ENCODE results near the gene NR1H2. TPM values are rescaled to one million over a fixed set of nuclear protein-coding genes. Genes with fewer than 3 reads are reported as not detected.

NR1H2 gene
- total RNA-seq, 1 donor from 2014 or later: 44.2 TPM

DNA sequence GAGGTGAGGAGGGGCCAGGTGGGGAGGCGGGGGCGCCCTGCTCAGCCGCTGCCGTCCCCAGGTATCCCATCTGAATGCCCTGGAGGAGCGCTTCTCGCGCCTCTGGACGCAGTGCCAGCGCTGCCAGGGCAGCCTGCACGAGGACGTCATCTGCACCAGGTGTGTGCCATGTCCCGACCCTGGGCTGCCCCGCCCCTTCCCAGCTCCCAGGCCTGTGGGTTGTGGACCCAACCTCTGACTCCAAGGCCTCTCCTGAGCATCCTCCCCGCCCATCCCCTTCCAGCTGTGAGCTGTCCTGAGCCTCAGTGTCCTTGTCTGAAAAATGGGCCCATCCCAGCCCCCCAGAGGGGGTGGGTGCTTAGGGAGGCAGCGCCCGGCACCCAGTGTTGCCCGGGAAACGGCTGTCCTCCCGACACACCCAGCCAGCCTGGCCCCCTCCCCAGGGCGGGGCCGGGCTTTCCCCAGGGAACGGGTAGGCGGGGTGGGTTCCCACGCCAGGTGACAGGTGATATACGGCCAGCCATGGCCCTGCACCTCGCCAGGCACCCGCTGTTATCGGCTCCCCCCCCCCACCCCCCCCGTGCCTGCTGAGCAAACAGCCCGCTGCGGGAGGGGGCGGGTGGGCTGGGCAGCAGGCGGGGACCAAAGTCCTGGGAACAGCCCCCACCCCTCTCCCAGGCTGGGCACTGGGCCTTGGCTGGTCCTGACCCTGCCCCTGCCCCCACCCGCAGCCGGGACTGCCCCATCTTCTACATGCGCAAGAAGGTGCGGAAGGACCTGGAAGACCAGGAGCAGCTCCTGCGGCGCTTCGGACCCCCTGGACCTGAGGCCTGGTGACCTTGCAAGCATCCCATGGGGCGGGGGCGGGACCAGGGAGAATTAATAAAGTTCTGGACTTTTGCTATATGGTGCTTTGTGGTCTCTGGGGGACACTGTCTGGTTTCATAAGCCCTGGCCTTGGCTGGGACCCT, 41.1 kb downstream of the NR1H2 start:
- peaks cover 3% of the 10 kb centered on the region for H3K27me3 ChIP-seq (ENCODE audit: control insufficient read depth, insufficient read depth, low read length)
- no peaks in the 10 kb centered on the region for H3K36me3 ChIP-seq (ENCODE audit: control insufficient read depth, insufficient read depth, low read length)
- no peak for DNase-seq (ENCODE audit: low read depth)
- FAIRE-seq: no peak
- no peak for TF ChIP-seq CTCF (IDR thresholded peaks at IDR 0.05; ENCODE audit: insufficient read depth, low read length, severe bottlenecking)
- no peak overlapping the region for H3K4me3 ChIP-seq (ENCODE audit: low read depth, low read length)

- no peak for TF ChIP-seq CTCF (IDR thresholded peaks at IDR 0.05; ENCODE audit: insufficient read depth, low read length, severe bottlenecking)
- Histone ChIP-seq H3K36me3 (ENCODE audit: control insufficient read depth, insufficient read depth, low read length) (no peaks in the 10 kb centered on the region), H3K27me3 (ENCODE audit: control insufficient read depth, insufficient read depth, low read length) (peaks cover 3% of the 10 kb centered on the region), H3K4me3 (ENCODE audit: low read depth, low read length) (no peak within 1 kb of the TSS)
- DNase-seq (ENCODE audit: low read depth): no peak
- FAIRE-seq: no peak
Measured at GRCh38 chr19:50418176-50419021, 42.1 kb downstream of the NR1H2 start, which contains the start of gene SPIB. TSS of gene SPIB (plus strand) at chr19:50418938. CDS start at chr19:50418963, 25 bp downstream.

DNA sequence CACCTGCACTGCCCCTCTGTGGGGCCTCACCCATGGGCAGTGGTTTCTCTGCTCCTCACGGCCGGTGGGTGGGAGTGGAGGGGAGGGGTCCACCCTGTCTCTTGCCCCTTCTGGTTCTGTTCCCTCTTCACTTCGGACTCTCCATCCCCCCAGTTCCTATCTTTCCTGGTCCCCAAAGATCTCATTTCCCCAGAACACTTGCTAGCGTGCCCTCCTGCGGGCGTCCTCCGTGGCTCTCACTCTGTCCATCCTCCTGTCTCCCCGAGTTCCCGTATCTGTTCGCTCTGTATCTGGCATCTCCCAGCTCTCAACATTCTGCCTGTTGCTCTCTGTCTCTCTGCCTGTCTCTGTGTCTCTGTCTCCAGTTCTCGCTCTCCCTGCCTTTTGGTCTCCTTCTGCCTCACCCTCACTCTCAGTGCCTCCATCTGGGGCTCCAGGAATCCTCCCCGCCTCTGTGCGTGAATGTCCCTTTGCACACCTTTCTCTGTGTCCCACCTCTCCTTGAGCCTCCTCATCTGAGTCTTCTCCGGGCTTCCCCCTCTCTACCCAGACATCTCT, 42.8 kb downstream of the NR1H2 start:
- no peak overlapping the region for H3K4me3 ChIP-seq (ENCODE audit: low read depth, low read length)
- DNase-seq (ENCODE audit: low read depth) (no peak), FAIRE-seq (no peak)
- no peak for TF ChIP-seq CTCF (IDR thresholded peaks at IDR 0.05; ENCODE audit: insufficient read depth, low read length, severe bottlenecking)
- H3K36me3 ChIP-seq (ENCODE audit: control insufficient read depth, insufficient read depth, low read length): no peaks in the 10 kb centered on the region
- H3K27me3 ChIP-seq (ENCODE audit: control insufficient read depth, insufficient read depth, low read length): peaks cover 3% of the 10 kb centered on the region

- Histone ChIP-seq H3K36me3 (ENCODE audit: control insufficient read depth, insufficient read depth, low read length) (no peaks in the 10 kb centered on the region), H3K27me3 (ENCODE audit: control insufficient read depth, insufficient read depth, low read length) (peaks cover 3% of the 10 kb centered on the region), H3K4me3 (ENCODE audit: low read depth, low read length) (no peak overlapping the region)
- no peak for TF ChIP-seq CTCF (IDR thresholded peaks at IDR 0.05; ENCODE audit: insufficient read depth, low read length, severe bottlenecking)
- DNase-seq (ENCODE audit: low read depth) (no peak), FAIRE-seq (no peak)
Measured at GRCh38 chr19:50419580-50420035, 43.4 kb downstream of the NR1H2 start.

DNA sequence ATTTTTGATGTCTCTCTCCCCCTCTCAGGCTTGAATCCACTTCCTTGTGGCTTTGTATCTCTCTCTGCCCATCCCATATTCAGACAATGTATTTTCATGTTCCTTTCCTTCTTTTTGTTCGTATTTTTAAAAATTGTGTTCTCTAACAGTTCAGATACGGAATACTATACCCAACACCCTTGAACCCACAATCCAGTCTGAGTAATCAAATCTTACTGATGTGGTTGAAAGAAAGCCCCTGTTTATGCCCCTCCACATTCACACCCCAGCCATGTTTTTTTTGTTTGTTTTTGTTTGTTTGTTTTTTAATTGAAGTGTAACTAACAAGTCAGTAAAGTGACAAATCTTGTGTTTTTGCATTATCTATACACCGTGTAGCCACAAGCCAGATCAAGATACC, 43.9 kb downstream of the NR1H2 start:
- no peaks in the 10 kb centered on the region for H3K36me3 ChIP-seq (ENCODE audit: control insufficient read depth, insufficient read depth, low read length)
- no peak for TF ChIP-seq CTCF (IDR thresholded peaks at IDR 0.05; ENCODE audit: insufficient read depth, low read length, severe bottlenecking)

More for the DNA sequence above, 43.9 kb downstream of the NR1H2 start:
- H3K4me3 ChIP-seq (ENCODE audit: low read depth, low read length): no peak overlapping the region
- peaks cover 3% of the 10 kb centered on the region for H3K27me3 ChIP-seq (ENCODE audit: control insufficient read depth, insufficient read depth, low read length)
- DNase-seq (ENCODE audit: low read depth) (no peak), FAIRE-seq (no peak)
